GM23338 (cell line): Measurements from ENCODE around the gene CAAP1.
"Not testable (repeated sequence)": the region's sequence is repeated elsewhere in the genome, so short reads cannot be mapped to it uniquely, and the experiment has no call there.

ENCODE experiments used
- CREB1 ChIP-seq: fragments of 250-450 bp; sonication (Bioruptor Pico); IDR thresholded peaks from 2 replicates; pipeline ENCODE4 v1.5.0; 2020; ENCODE audit warnings: low read depth, mild to moderate bottlenecking, moderate library complexity
- EZH2 ChIP-seq: fragments of 200-600 bp; sonication (generic); IDR thresholded peaks from one replicate; pipeline ENCODE4 v1.8.0; 2017; ENCODE audit warnings: antibody characterized with exemption, mild to moderate bottlenecking, low read depth; ENCODE audit not compliant: unreplicated experiment
- EZH2phosphoT487 ChIP-seq: fragments of 200-600 bp; sonication (generic); IDR thresholded peaks from one replicate; pipeline ENCODE4 v1.8.1; 2018; ENCODE audit warnings: antibody characterized with exemption; ENCODE audit not compliant: unreplicated experiment
- JUNB ChIP-seq: IDR thresholded peaks from one replicate; pipeline ENCODE4 v1.6.1; 2016; ENCODE audit warnings: antibody characterized with exemption; ENCODE audit not compliant: unreplicated experiment
- NANOG ChIP-seq: IDR thresholded peaks from 2 replicates; pipeline ENCODE4 v1.6.1; 2016; ENCODE audit warnings: antibody characterized with exemption, borderline replicate concordance
- POLR2AphosphoS5 ChIP-seq: IDR thresholded peaks from 2 replicates; pipeline ENCODE4 v1.6.1; 2016; ENCODE audit warnings: antibody characterized with exemption, low read depth
- STAT1 ChIP-seq: IDR thresholded peaks from one replicate; pipeline ENCODE4 v1.6.1; 2016; ENCODE audit warnings: antibody characterized with exemption; ENCODE audit not compliant: unreplicated experiment
- ZNF114 ChIP-seq: fragments of 250-450 bp; sonication (Bioruptor Pico); IDR thresholded peaks from 2 replicates; pipeline ENCODE4 v1.5.0; 2020; ENCODE audit warnings: mild to moderate bottlenecking, moderate library complexity
- ZNF331 ChIP-seq: fragments of 250-450 bp; sonication (Bioruptor Pico); IDR thresholded peaks from 2 replicates; pipeline ENCODE4 v1.5.0; 2020; ENCODE audit warnings: low read depth, mild to moderate bottlenecking, moderate library complexity
- TF ChIP-seq, protein P1 (sequence below), 2 experiments: fragments of 200-600 bp in 1 of 2; sonication (generic) in 1 of 2; conservative IDR thresholded peaks; 2 replicates each; pipeline versions ENCODE4 v1.5.1 to v1.6.1; 2016 to 2017; ENCODE audit warnings: antibody characterized with exemption in 2 of 2, low read depth in 2 of 2, mild to moderate bottlenecking in 2 of 2, moderate library complexity in 1 of 2
- TF ChIP-seq, protein P2 (sequence below): IDR thresholded peaks from 2 replicates; pipeline ENCODE4 v1.6.1; 2016; ENCODE audit warnings: antibody characterized with exemption
- TF ChIP-seq, protein P3 (sequence below): IDR thresholded peaks from one replicate; pipeline ENCODE4 v1.6.1; 2018; ENCODE audit warnings: antibody characterized with exemption; ENCODE audit not compliant: unreplicated experiment

DNA sequence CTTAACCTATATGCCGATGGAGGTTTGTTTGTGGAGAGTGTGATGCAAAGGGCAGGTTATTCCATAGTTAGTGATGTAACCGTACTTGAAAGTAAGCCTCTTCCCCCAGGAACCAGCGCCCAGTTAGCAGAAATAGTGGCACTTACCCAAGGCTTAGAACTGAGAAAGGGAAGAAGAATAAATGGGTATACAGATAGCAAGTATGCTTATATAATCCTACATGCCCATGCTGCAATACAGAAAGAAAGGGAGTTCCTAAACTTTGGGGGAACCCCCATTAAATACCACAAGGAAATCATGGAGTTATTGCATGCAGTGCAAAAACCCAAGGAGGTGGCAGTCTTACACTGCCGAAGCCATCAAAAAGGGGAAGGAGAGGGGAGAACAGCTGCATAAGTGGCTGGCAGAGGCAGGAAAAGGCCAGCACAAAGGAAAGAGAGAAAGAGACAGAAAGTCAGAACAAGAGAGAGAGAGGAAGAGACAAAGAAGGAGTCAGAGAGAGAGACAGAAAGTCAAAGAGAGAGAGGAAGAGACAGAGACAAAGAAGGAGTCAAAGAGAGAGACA, 64.1 kb downstream of the CAAP1 start:
- not testable (repeated sequence) for TF ChIP-seq EZH2phosphoT487; POLR2AphosphoS5; EZH2; NANOG; JUNB; CREB1 (CRISPR knock-in tag); ZNF114; STAT1; ZNF331 (CRISPR knock-in tag)
- TF ChIP-seq, protein P1, sequence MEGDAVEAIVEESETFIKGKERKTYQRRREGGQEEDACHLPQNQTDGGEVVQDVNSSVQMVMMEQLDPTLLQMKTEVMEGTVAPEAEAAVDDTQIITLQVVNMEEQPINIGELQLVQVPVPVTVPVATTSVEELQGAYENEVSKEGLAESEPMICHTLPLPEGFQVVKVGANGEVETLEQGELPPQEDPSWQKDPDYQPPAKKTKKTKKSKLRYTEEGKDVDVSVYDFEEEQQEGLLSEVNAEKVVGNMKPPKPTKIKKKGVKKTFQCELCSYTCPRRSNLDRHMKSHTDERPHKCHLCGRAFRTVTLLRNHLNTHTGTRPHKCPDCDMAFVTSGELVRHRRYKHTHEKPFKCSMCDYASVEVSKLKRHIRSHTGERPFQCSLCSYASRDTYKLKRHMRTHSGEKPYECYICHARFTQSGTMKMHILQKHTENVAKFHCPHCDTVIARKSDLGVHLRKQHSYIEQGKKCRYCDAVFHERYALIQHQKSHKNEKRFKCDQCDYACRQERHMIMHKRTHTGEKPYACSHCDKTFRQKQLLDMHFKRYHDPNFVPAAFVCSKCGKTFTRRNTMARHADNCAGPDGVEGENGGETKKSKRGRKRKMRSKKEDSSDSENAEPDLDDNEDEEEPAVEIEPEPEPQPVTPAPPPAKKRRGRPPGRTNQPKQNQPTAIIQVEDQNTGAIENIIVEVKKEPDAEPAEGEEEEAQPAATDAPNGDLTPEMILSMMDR (conservative IDR thresholded peaks at IDR 0.05; ENCODE audit: low read depth in 2 of 2): not testable (repeated sequence)
- TF ChIP-seq, protein P2, sequence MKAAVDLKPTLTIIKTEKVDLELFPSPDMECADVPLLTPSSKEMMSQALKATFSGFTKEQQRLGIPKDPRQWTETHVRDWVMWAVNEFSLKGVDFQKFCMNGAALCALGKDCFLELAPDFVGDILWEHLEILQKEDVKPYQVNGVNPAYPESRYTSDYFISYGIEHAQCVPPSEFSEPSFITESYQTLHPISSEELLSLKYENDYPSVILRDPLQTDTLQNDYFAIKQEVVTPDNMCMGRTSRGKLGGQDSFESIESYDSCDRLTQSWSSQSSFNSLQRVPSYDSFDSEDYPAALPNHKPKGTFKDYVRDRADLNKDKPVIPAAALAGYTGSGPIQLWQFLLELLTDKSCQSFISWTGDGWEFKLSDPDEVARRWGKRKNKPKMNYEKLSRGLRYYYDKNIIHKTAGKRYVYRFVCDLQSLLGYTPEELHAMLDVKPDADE: not testable (repeated sequence)
- TF ChIP-seq, protein P3, sequence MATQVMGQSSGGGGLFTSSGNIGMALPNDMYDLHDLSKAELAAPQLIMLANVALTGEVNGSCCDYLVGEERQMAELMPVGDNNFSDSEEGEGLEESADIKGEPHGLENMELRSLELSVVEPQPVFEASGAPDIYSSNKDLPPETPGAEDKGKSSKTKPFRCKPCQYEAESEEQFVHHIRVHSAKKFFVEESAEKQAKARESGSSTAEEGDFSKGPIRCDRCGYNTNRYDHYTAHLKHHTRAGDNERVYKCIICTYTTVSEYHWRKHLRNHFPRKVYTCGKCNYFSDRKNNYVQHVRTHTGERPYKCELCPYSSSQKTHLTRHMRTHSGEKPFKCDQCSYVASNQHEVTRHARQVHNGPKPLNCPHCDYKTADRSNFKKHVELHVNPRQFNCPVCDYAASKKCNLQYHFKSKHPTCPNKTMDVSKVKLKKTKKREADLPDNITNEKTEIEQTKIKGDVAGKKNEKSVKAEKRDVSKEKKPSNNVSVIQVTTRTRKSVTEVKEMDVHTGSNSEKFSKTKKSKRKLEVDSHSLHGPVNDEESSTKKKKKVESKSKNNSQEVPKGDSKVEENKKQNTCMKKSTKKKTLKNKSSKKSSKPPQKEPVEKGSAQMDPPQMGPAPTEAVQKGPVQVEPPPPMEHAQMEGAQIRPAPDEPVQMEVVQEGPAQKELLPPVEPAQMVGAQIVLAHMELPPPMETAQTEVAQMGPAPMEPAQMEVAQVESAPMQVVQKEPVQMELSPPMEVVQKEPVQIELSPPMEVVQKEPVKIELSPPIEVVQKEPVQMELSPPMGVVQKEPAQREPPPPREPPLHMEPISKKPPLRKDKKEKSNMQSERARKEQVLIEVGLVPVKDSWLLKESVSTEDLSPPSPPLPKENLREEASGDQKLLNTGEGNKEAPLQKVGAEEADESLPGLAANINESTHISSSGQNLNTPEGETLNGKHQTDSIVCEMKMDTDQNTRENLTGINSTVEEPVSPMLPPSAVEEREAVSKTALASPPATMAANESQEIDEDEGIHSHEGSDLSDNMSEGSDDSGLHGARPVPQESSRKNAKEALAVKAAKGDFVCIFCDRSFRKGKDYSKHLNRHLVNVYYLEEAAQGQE: not testable (repeated sequence)
